Measurements from ENCODE around the gene TDRD10. TPM values are rescaled to one million over a fixed set of nuclear protein-coding genes. Genes with fewer than 3 reads are reported as not detected.

Gene TDRD10
- total RNA-seq, 1 donor from 2014 or later = 1.0 TPM

DNA sequence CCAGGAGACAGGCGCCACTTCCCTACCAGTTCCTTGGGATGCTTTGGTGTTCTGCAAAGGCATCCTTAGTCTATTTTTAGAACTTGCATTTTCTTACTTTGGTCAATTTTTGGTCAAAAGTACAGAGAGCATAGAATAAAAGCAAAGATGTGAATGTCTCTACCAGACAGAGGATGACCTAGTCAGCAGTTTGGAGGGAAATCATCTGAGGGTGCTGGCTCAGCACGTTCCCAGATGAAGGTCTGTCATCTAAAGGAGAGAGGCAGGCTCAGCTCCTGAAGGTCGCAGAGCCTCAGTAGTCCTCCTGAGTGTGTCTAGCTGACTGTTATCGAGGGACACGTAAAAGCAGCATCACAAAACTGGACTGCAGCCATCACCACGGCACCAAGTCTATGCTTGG is 80.9 kb downstream of the TDRD10 start:
- peaks cover 72 to 92% (median 89%) of the 10 kb centered on the region in 3 donors for H3K36me3 ChIP-seq (ENCODE audit: control insufficient read depth in 3 of 3, insufficient read depth in 3 of 3, low read length in 3 of 3)
- no peak overlapping the region for H3K9ac ChIP-seq (ENCODE audit: low read depth in 1 of 3, low read length in 3 of 3)
- no peak overlapping the region for H3K4me3 ChIP-seq (ENCODE audit: low read length in 3 of 3)
- H3K27me3 ChIP-seq (ENCODE audit: control insufficient read depth in 3 of 3, insufficient read depth in 3 of 3, low read length in 3 of 3) = no peaks in the 10 kb centered on the region
- H3K27ac ChIP-seq (ENCODE audit: low read depth, low read length) = no peak overlapping the region
- peaks cover 0 to under 1% (median under 1%) of the 10 kb centered on the region in 3 donors for H3K4me1 ChIP-seq (ENCODE audit: control insufficient read depth in 3 of 3, insufficient read depth in 3 of 3, low read length in 3 of 3)
- no peaks in the 10 kb centered on the region for H3K9me3 ChIP-seq (ENCODE audit: control insufficient read depth in 3 of 3, low read length in 3 of 3)

DNA sequence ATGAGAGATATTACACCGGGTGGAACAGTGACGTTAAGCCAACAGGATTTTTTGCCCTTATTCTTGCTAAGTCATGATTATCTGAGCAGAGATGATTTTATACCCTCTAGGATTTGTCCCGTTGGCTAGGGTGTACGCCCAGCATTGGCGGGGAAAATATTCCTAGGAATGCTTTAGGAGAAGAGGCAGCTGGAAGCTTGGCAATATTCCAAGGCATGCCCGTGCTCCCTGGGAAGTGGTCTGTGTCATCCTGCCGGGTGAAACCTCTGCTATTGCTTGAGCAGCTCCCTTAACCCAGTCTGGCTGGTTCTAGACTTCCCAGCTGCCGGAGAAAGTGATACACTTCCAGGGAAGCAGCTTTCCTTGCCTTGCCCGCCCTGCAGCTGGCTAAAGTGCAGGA is 81.8 kb downstream of the TDRD10 start:
- no peaks in the 10 kb centered on the region for H3K9me3 ChIP-seq (ENCODE audit: control insufficient read depth in 3 of 3, low read length in 3 of 3)
- no peak overlapping the region for H3K4me3 ChIP-seq (ENCODE audit: low read length in 3 of 3)
- H3K9ac ChIP-seq (ENCODE audit: low read depth in 1 of 3, low read length in 3 of 3) = no peak overlapping the region
- peaks cover 77 to 94% (median 94%) of the 10 kb centered on the region in 3 donors for H3K36me3 ChIP-seq (ENCODE audit: control insufficient read depth in 3 of 3, insufficient read depth in 3 of 3, low read length in 3 of 3)
- H3K27ac ChIP-seq (ENCODE audit: low read depth, low read length) = no peak overlapping the region
- H3K4me1 ChIP-seq (ENCODE audit: control insufficient read depth in 3 of 3, insufficient read depth in 3 of 3, low read length in 3 of 3) = no peaks in the 10 kb centered on the region
- no peaks in the 10 kb centered on the region for H3K27me3 ChIP-seq (ENCODE audit: control insufficient read depth in 3 of 3, insufficient read depth in 3 of 3, low read length in 3 of 3)

DNA sequence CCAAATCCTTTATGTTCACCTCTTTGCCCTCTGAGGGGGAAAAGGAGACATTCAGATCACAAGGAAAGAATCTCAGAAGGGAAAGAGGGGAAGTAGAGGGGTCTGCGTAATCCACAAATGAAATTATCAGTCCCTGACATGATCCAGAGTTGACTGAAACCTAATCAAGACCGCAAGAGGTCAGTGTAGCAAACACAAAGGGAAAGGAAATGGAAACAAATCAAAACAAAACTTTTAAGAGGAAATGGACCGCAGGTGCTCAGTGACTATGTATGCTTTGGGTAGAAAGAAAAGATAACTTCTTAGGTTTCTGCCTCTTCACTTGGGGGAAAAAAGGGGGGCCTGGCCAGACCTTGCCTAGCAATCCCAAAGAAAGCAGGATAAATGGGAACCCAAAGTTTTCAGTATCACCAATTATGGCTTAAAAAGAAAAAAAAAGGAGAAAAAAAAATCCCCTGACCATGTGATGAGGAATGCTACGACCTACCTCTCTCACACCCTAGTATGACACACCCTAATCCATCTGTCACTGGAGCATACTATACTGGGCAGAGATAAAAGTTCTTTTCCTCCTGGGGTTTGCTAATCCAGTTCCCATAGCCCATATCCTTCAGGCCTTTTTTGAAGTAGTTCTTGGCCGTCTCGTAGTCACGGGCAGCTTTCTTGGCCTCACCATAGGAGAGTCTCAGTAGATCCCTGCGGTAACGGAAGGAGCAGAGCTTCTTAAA is 82.4 kb downstream of the TDRD10 start:
- Histone ChIP-seq H3K27me3 (ENCODE audit: control insufficient read depth in 3 of 3, insufficient read depth in 3 of 3, low read length in 3 of 3) (no peaks in the 10 kb centered on the region), H3K9ac (ENCODE audit: low read depth in 1 of 3, low read length in 3 of 3) (no peak overlapping the region), H3K27ac (ENCODE audit: low read depth, low read length) (no peak overlapping the region), H3K9me3 (ENCODE audit: control insufficient read depth in 3 of 3, low read length in 3 of 3) (no peaks in the 10 kb centered on the region), H3K36me3 (ENCODE audit: control insufficient read depth in 3 of 3, insufficient read depth in 3 of 3, low read length in 3 of 3) (peaks cover 80 to 96% (median 94%) of the 10 kb centered on the region in 3 donors), H3K4me3 (ENCODE audit: low read length in 3 of 3) (no peak overlapping the region), H3K4me1 (ENCODE audit: control insufficient read depth in 3 of 3, insufficient read depth in 3 of 3, low read length in 3 of 3) (no peaks in the 10 kb centered on the region)

- Histone ChIP-seq H3K4me3 (ENCODE audit: low read length in 3 of 3) (no peak overlapping the region), H3K9me3 (ENCODE audit: control insufficient read depth in 3 of 3, low read length in 3 of 3) (no peaks in the 10 kb centered on the region), H3K4me1 (ENCODE audit: control insufficient read depth in 3 of 3, insufficient read depth in 3 of 3, low read length in 3 of 3) (no peaks in the 10 kb centered on the region), H3K36me3 (ENCODE audit: control insufficient read depth in 3 of 3, insufficient read depth in 3 of 3, low read length in 3 of 3) (peaks cover 81 to 93% (median 89%) of the 10 kb centered on the region in 3 donors), H3K9ac (ENCODE audit: low read depth in 1 of 3, low read length in 3 of 3) (no peak overlapping the region), H3K27me3 (ENCODE audit: control insufficient read depth in 3 of 3, insufficient read depth in 3 of 3, low read length in 3 of 3) (no peaks in the 10 kb centered on the region), H3K27ac (ENCODE audit: low read depth, low read length) (no peak overlapping the region)
These were observed 84.2 kb downstream of the TDRD10 start for GRCh38 chr1:154586231-154586630.

DNA sequence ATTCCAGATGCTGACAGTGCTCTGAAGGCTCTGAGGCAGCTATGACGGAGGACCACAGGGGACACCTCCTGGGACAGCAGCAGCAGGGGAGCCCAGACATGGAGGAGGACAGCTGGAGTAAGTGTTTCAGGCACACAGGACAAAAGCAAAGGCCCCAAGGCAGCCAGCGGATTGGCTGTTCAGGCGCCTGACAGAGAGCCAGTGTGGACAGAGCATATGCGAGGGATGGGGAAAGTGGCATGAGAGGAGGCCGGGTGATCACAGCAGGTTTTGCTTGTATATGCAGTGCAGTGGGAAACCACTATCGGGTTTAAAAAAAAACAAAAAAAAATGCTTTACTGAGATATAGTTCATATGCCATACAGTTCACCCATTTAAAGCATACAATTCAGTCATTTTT is 84.6 kb downstream of the TDRD10 start:
- H3K4me1 ChIP-seq (ENCODE audit: control insufficient read depth in 3 of 3, insufficient read depth in 3 of 3, low read length in 3 of 3) = no peaks in the 10 kb centered on the region

DNA sequence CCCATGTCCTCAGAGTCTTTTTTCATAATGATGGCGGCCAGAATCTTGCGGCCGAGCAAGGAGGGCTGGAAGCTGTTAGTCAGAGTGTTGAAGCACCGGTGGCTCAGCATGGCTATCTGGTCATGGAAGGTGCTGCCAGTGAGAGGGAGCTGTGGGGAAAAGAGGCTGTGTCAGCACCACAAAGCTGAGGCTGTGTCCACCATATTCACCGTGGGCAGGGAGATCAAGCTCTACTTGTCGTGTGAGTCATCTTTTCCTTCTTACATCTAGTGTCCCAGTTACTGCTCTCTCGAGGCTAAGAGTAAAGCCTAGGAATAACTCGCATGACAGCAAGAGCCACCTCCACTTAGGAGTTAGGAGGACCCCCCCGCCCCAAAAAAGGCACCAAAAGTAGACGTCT is 87.8 kb downstream of the TDRD10 start:
- Histone ChIP-seq H3K4me1 (ENCODE audit: control insufficient read depth in 3 of 3, insufficient read depth in 3 of 3, low read length in 3 of 3) (no peaks in the 10 kb centered on the region), H3K9ac (ENCODE audit: low read depth in 1 of 3, low read length in 3 of 3) (no peak overlapping the region), H3K27me3 (ENCODE audit: control insufficient read depth in 3 of 3, insufficient read depth in 3 of 3, low read length in 3 of 3) (no peaks in the 10 kb centered on the region), H3K27ac (ENCODE audit: low read depth, low read length) (no peak overlapping the region), H3K4me3 (ENCODE audit: low read length in 3 of 3) (no peak overlapping the region), H3K36me3 (ENCODE audit: control insufficient read depth in 3 of 3, insufficient read depth in 3 of 3, low read length in 3 of 3) (peaks cover 62 to 89% (median 87%) of the 10 kb centered on the region in 3 donors), H3K9me3 (ENCODE audit: control insufficient read depth in 3 of 3, low read length in 3 of 3) (no peaks in the 10 kb centered on the region)

More for the DNA sequence above, 84.6 kb downstream of the TDRD10 start:
- H3K9ac ChIP-seq (ENCODE audit: low read depth in 1 of 3, low read length in 3 of 3) = no peak overlapping the region
- H3K27me3 ChIP-seq (ENCODE audit: control insufficient read depth in 3 of 3, insufficient read depth in 3 of 3, low read length in 3 of 3) = no peaks in the 10 kb centered on the region
- no peak overlapping the region for H3K27ac ChIP-seq (ENCODE audit: low read depth, low read length)
- no peak overlapping the region for H3K4me3 ChIP-seq (ENCODE audit: low read length in 3 of 3)
- no peaks in the 10 kb centered on the region for H3K9me3 ChIP-seq (ENCODE audit: control insufficient read depth in 3 of 3, low read length in 3 of 3)
- H3K36me3 ChIP-seq (ENCODE audit: control insufficient read depth in 3 of 3, insufficient read depth in 3 of 3, low read length in 3 of 3) = peaks cover 83 to 95% (median 92%) of the 10 kb centered on the region in 3 donors

GRCh38 chr1:154590756-154591155 is 88.7 kb downstream of the TDRD10 start:
- no peaks in the 10 kb centered on the region for H3K4me1 ChIP-seq (ENCODE audit: control insufficient read depth in 3 of 3, insufficient read depth in 3 of 3, low read length in 3 of 3)
- H3K36me3 ChIP-seq (ENCODE audit: control insufficient read depth in 3 of 3, insufficient read depth in 3 of 3, low read length in 3 of 3) = peaks cover 56 to 85% (median 84%) of the 10 kb centered on the region in 3 donors
- H3K9me3 ChIP-seq (ENCODE audit: control insufficient read depth in 3 of 3, low read length in 3 of 3) = no peaks in the 10 kb centered on the region
- H3K27me3 ChIP-seq (ENCODE audit: control insufficient read depth in 3 of 3, insufficient read depth in 3 of 3, low read length in 3 of 3) = no peaks in the 10 kb centered on the region
- no peak overlapping the region for H3K9ac ChIP-seq (ENCODE audit: low read depth in 1 of 3, low read length in 3 of 3)
- no peak overlapping the region for H3K4me3 ChIP-seq (ENCODE audit: low read length in 3 of 3)
- no peak overlapping the region for H3K27ac ChIP-seq (ENCODE audit: low read depth, low read length)

- no peak overlapping the region for H3K9ac ChIP-seq (ENCODE audit: low read depth in 1 of 3, low read length in 3 of 3)
- no peaks in the 10 kb centered on the region for H3K27me3 ChIP-seq (ENCODE audit: control insufficient read depth in 3 of 3, insufficient read depth in 3 of 3, low read length in 3 of 3)
- H3K36me3 ChIP-seq (ENCODE audit: control insufficient read depth in 3 of 3, insufficient read depth in 3 of 3, low read length in 3 of 3) = peaks cover 56 to 85% (median 83%) of the 10 kb centered on the region in 3 donors
- no peak overlapping the region for H3K27ac ChIP-seq (ENCODE audit: low read depth, low read length)
- no peak overlapping the region for H3K4me3 ChIP-seq (ENCODE audit: low read length in 3 of 3)
- no peaks in the 10 kb centered on the region for H3K9me3 ChIP-seq (ENCODE audit: control insufficient read depth in 3 of 3, low read length in 3 of 3)
- no peaks in the 10 kb centered on the region for H3K4me1 ChIP-seq (ENCODE audit: control insufficient read depth in 3 of 3, insufficient read depth in 3 of 3, low read length in 3 of 3)
These were observed 89.2 kb downstream of the TDRD10 start for GRCh38 chr1:154591206-154591605.

- Histone ChIP-seq H3K9me3 (ENCODE audit: control insufficient read depth in 3 of 3, low read length in 3 of 3) (no peaks in the 10 kb centered on the region), H3K27ac (ENCODE audit: low read depth, low read length) (no peak overlapping the region), H3K27me3 (ENCODE audit: control insufficient read depth in 3 of 3, insufficient read depth in 3 of 3, low read length in 3 of 3) (no peaks in the 10 kb centered on the region), H3K4me3 (ENCODE audit: low read length in 3 of 3) (no peak overlapping the region), H3K9ac (ENCODE audit: low read depth in 1 of 3, low read length in 3 of 3) (no peak overlapping the region), H3K36me3 (ENCODE audit: control insufficient read depth in 3 of 3, insufficient read depth in 3 of 3, low read length in 3 of 3) (peaks cover 54 to 85% (median 81%) of the 10 kb centered on the region in 3 donors), H3K4me1 (ENCODE audit: control insufficient read depth in 3 of 3, insufficient read depth in 3 of 3, low read length in 3 of 3) (no peaks in the 10 kb centered on the region)
These were observed 91.4 kb downstream of the TDRD10 start for GRCh38 chr1:154593390-154593789.

- no peak overlapping the region for H3K27ac ChIP-seq (ENCODE audit: low read depth, low read length)
- H3K9me3 ChIP-seq (ENCODE audit: control insufficient read depth in 3 of 3, low read length in 3 of 3) = no peaks in the 10 kb centered on the region
- H3K4me3 ChIP-seq (ENCODE audit: low read length in 3 of 3) = no peak overlapping the region
- H3K36me3 ChIP-seq (ENCODE audit: control insufficient read depth in 3 of 3, insufficient read depth in 3 of 3, low read length in 3 of 3) = peaks cover 45 to 78% (median 77%) of the 10 kb centered on the region in 3 donors
- H3K4me1 ChIP-seq (ENCODE audit: control insufficient read depth in 3 of 3, insufficient read depth in 3 of 3, low read length in 3 of 3) = peaks cover 0 to 6% (median 4%) of the 10 kb centered on the region in 3 donors
- H3K27me3 ChIP-seq (ENCODE audit: control insufficient read depth in 3 of 3, insufficient read depth in 3 of 3, low read length in 3 of 3) = no peaks in the 10 kb centered on the region
- H3K9ac ChIP-seq (ENCODE audit: low read depth in 1 of 3, low read length in 3 of 3) = no peak overlapping the region
These were observed 92.8 kb downstream of the TDRD10 start for GRCh38 chr1:154594811-154595210.
